ENCODE measurements around the gene ANKRD2. TPM values are rescaled to one million over a fixed set of nuclear protein-coding genes. Genes with fewer than 3 reads are reported as not detected.
"Not testable (repeated sequence)": the region's sequence is repeated elsewhere in the genome, so short reads cannot be mapped to it uniquely, and the experiment has no call there.

The ANKRD2 gene
- total RNA-seq (2022) (1.8 and 5.8 TPM in 2 replicates), Bru-seq, nascent RNA (percentile 22 among the genes with signal in this experiment), BruChase-seq, experiment 1, labeled RNA remaining after a 6-hour chase (percentile 32 among the genes with signal in this experiment), BruChase-seq, experiment 2, labeled RNA remaining after a 2-hour chase (percentile 38 among the genes with signal in this experiment)
- long read RNA-seq, transcript ANKRD2-202 (9 exons, 1,449 nt): major isoform, 7 of 8 reads
- long read RNA-seq, partial matches to known transcripts: 0 of 8 reads
- long read RNA-seq, other reads (novel, unspliced or antisense): 1 of 8 reads

GRCh38 chr10:97572214-97572989 lies at the start of gene ANKRD2:
Gene ANKRD2, plus strand, starts transcription at chr10:97572779. Its CDS starts 10 bp downstream, at chr10:97572789.
- TF ChIP-seq, protein P1, sequence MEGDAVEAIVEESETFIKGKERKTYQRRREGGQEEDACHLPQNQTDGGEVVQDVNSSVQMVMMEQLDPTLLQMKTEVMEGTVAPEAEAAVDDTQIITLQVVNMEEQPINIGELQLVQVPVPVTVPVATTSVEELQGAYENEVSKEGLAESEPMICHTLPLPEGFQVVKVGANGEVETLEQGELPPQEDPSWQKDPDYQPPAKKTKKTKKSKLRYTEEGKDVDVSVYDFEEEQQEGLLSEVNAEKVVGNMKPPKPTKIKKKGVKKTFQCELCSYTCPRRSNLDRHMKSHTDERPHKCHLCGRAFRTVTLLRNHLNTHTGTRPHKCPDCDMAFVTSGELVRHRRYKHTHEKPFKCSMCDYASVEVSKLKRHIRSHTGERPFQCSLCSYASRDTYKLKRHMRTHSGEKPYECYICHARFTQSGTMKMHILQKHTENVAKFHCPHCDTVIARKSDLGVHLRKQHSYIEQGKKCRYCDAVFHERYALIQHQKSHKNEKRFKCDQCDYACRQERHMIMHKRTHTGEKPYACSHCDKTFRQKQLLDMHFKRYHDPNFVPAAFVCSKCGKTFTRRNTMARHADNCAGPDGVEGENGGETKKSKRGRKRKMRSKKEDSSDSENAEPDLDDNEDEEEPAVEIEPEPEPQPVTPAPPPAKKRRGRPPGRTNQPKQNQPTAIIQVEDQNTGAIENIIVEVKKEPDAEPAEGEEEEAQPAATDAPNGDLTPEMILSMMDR (IDR thresholded peaks at IDR 0.05; ENCODE audit: unreplicated experiment): peak; percentile 91
- H3K36me3 Mint-ChIP-seq (ENCODE audit: insufficient read depth, unreplicated experiment): peaks cover 5% of the 10 kb centered on the region
- intact Hi-C loops (cut with micrococcal nuclease): loop anchor here (1.0 to 5.0 kb wide), 3 partner anchors 40 to 160 kb away; no protein-coding TSS in a partner anchor
- H3K4me3 Mint-ChIP-seq (ENCODE audit: unreplicated experiment): peak within 1 kb of the TSS; percentile 50
- H3K27me3 Mint-ChIP-seq (ENCODE audit: insufficient read depth, unreplicated experiment): no peaks in the 10 kb centered on the region
- BruUV-seq (replicated peaks): no TSS peak
- H3K27ac Mint-ChIP-seq (ENCODE audit: low read depth, unreplicated experiment): peak within 1 kb of the TSS; percentile 57
- ChIA-PET CTCF (interaction anchor here (0.6 to 12.4 kb wide), 42 partner anchors 8 to 317 kb away, joined by 3 to 373 read pairs (median 5); partner anchors contain the start of genes AVPI1 and HOGA1), POLR2A (interaction anchor here (0.7 to 6.5 kb wide), 28 partner anchors 12 to 293 kb away, joined by 3 to 184 read pairs (median 6); partner anchors contain the start of genes AVPI1, C10orf62, HOGA1 and PI4K2A)
- peaks cover 40% of the 10 kb centered on the region for H3K4me1 Mint-ChIP-seq (ENCODE audit: insufficient read depth, unreplicated experiment)
- DNase-seq (ENCODE audit: unreplicated experiment): peak; percentile 89
- H3K9me3 Mint-ChIP-seq (ENCODE audit: unreplicated experiment): no peaks in the 10 kb centered on the region

DNA sequence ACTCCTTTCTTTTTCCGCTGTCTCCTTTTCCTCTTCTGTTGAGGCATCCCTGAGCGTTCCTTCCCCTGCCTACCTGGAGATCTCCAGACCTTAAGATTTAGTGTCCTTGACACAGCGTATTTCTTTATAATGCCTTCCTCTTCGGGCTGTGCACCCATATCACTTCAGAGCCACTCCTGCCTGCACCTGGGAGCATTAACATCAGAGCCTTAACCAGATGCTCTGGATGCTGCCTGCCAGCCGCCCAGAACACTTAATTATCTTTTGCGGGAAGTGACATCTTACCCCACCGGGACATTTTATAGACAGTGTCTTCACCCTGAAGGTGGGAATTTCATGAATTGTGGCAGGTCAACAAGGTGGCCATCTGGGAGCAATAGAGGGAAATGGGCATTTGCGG lies 49.6 kb upstream of the ANKRD2 start:
- Mint-ChIP-seq H3K9me3 (ENCODE audit: unreplicated experiment) (no peaks in the 10 kb centered on the region), H3K27ac (ENCODE audit: low read depth, unreplicated experiment) (no peak overlapping the region), H3K4me3 (ENCODE audit: unreplicated experiment) (no peak overlapping the region), H3K27me3 (ENCODE audit: insufficient read depth, unreplicated experiment) (no peaks in the 10 kb centered on the region), H3K36me3 (ENCODE audit: insufficient read depth, unreplicated experiment) (no peaks in the 10 kb centered on the region), H3K4me1 (ENCODE audit: insufficient read depth, unreplicated experiment) (peaks cover 10% of the 10 kb centered on the region)
- CTCF ChIA-PET: interaction anchor here (1.7 kb wide), 1 partner anchor 49 kb away, joined by 4 read pairs; no protein-coding TSS in a partner anchor
- intact Hi-C loops (cut with micrococcal nuclease): no loop called here
- BruUV-seq (replicated peaks): no TSS peak
- no peak for DNase-seq (ENCODE audit: unreplicated experiment)
- POLR2A ChIA-PET: interaction anchor here (1.6 kb wide), 1 partner anchor 24 kb away, joined by 6 read pairs; the partner anchor contains the start of gene UBTD1
- TF ChIP-seq, protein P1 (IDR thresholded peaks at IDR 0.05; ENCODE audit: unreplicated experiment): no peak

DNA sequence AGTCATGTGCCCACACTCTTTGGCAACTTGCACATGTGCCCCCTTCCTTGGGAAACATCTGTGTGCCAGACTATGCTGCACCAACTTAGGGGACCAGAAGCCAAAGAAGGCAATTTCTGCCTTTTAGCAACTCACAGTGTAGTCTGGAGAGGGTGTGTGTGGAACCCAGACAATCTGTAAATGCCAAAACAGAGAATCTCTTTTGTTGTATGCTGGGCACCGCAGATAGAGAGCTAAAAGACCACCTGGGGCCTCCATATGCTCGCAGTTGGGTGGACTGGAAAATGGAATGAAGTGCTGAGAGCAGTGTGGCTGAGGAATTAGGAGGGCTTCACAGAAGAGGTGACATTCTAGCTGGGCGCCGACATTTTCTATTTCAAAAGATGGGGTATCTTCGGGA lies 47.5 kb upstream of the ANKRD2 start:
- ChIA-PET CTCF (interaction anchor here (1.0 to 1.1 kb wide), 2 partner anchors 9 to 47 kb away, joined by 4 to 5 read pairs; partner anchors contain the start of gene ANKRD2), POLR2A (no interaction called here)
- no TSS peak for BruUV-seq (replicated peaks)
- no peaks in the 10 kb centered on the region for H3K27me3 Mint-ChIP-seq (ENCODE audit: insufficient read depth, unreplicated experiment)
- H3K9me3 Mint-ChIP-seq (ENCODE audit: unreplicated experiment): no peaks in the 10 kb centered on the region
- no peak overlapping the region for H3K4me3 Mint-ChIP-seq (ENCODE audit: unreplicated experiment)
- no peaks in the 10 kb centered on the region for H3K4me1 Mint-ChIP-seq (ENCODE audit: insufficient read depth, unreplicated experiment)
- TF ChIP-seq, protein P1 (IDR thresholded peaks at IDR 0.05; ENCODE audit: unreplicated experiment): no peak
- intact Hi-C loops (cut with micrococcal nuclease): no loop called here
- no peak overlapping the region for H3K27ac Mint-ChIP-seq (ENCODE audit: low read depth, unreplicated experiment)
- no peak for DNase-seq (ENCODE audit: unreplicated experiment)
- H3K36me3 Mint-ChIP-seq (ENCODE audit: insufficient read depth, unreplicated experiment): no peaks in the 10 kb centered on the region

DNA sequence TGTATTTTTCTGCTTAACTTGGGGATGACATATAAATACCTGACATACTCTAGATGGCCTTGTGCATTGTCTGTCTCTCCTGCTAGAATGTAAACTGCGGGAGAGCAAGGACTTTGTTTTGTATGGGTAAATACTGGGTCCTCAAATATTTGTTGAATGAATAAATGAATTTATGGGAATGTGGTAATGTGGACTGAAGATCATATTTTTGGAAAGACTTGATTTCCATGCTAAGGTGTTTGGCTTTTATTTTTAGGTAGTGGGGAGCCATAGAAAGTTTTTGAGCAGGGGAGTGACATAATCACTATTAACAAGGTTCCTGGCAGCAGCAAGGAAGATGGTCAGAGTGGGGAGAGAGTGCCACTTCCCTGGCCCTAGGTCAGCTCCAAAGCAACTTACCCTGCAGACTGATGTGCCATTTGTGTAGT lies 46.9 kb upstream of the ANKRD2 start:
- H3K27ac Mint-ChIP-seq (ENCODE audit: low read depth, unreplicated experiment): no peak overlapping the region

DNA sequence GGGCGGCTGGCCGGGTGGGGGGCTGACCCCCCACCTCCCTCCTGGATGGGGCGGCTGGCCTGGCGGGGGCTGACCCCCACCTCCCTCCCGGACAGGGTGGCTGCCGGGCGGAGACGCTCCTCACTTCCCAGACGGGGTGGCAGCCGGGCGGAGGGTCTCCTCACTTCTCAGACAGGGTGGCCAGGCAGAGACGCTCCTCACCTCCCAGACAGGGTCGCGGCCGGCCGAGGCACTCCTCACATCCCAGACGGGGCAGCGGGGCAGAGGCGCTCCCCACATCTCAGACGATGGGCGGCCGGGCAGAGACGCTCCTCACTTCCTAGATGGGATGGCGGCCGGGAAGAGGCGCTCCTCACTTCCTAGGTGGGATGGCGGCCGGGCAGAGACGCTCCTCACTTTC lies 43.7 kb upstream of the ANKRD2 start:
- POLR2A ChIA-PET; H3K9me3 Mint-ChIP-seq (ENCODE audit: unreplicated experiment); H3K4me3 Mint-ChIP-seq (ENCODE audit: unreplicated experiment); H3K36me3 Mint-ChIP-seq (ENCODE audit: insufficient read depth, unreplicated experiment); CTCF ChIA-PET; H3K27ac Mint-ChIP-seq (ENCODE audit: low read depth, unreplicated experiment); DNase-seq (ENCODE audit: unreplicated experiment); H3K27me3 Mint-ChIP-seq (ENCODE audit: insufficient read depth, unreplicated experiment); H3K4me1 Mint-ChIP-seq (ENCODE audit: insufficient read depth, unreplicated experiment); BruUV-seq (replicated peaks); intact Hi-C loops (cut with micrococcal nuclease): not testable (repeated sequence)

More for the DNA sequence above, 46.9 kb upstream of the ANKRD2 start:
- H3K27me3 Mint-ChIP-seq (ENCODE audit: insufficient read depth, unreplicated experiment): no peaks in the 10 kb centered on the region
- no peaks in the 10 kb centered on the region for H3K4me1 Mint-ChIP-seq (ENCODE audit: insufficient read depth, unreplicated experiment)
- TF ChIP-seq, protein P1 (IDR thresholded peaks at IDR 0.05; ENCODE audit: unreplicated experiment): no peak
- H3K9me3 Mint-ChIP-seq (ENCODE audit: unreplicated experiment): no peaks in the 10 kb centered on the region
- POLR2A ChIA-PET: no interaction called here
- BruUV-seq (replicated peaks): no TSS peak
- CTCF ChIA-PET: interaction anchor here (1.1 kb wide), 1 partner anchor 9 kb away, joined by 4 read pairs; no protein-coding TSS in a partner anchor
- no peaks in the 10 kb centered on the region for H3K36me3 Mint-ChIP-seq (ENCODE audit: insufficient read depth, unreplicated experiment)
- intact Hi-C loops (cut with micrococcal nuclease): no loop called here
- no peak for DNase-seq (ENCODE audit: unreplicated experiment)
- no peak overlapping the region for H3K4me3 Mint-ChIP-seq (ENCODE audit: unreplicated experiment)
